ENCODE measurements around the gene STEEP1. TPM values are rescaled to one million over a fixed set of nuclear protein-coding genes. Genes with fewer than 3 reads are reported as not detected.

Gene STEEP1
- total and polyA plus RNA-seq, 9 donors, result 15.5 to 28.6 (median 16.2) TPM

DNA sequence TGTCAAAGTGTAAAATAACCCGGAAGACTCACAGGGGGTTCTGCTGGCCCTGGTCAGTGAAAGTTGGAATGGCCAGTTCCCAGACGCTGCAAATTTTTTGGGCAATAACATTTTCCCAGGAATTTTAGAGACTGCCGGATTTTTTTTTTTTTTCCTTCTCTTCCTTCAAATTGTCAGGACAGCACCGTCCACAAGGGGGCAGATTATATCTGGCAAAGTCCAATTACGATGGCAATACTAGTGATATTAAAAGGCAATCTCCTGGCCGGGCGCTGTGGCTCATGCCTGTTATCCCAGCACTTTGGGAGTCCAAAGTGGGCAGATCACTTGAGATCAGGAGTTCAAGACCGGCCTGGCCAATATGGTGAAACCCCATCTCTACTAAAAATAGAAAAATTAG is 76.5 kb downstream of the STEEP1 start:
- WGBS (ENCODE audit: insufficient coverage), result 30% methylated on average over 6 of the region's 8 CpGs
- no peaks in the 10 kb centered on the region for H3K36me3 ChIP-seq (ENCODE audit: control insufficient read depth, insufficient read depth, low read length)
- H3K4me3 ChIP-seq (ENCODE audit: low read length), result no peak overlapping the region
- no peaks in the 10 kb centered on the region for H3K9me3 ChIP-seq (replicated peaks; ENCODE audit: control insufficient read depth, low read depth, low read length)
- peak; percentile 44 for DNase-seq
- H3K27ac ChIP-seq (ENCODE audit: low read length), result no peak overlapping the region
- no peaks in the 10 kb centered on the region for H3K27me3 ChIP-seq (ENCODE audit: control insufficient read depth, insufficient read depth, low read length)
- no peaks in the 10 kb centered on the region for H3K4me1 ChIP-seq (ENCODE audit: control insufficient read depth, insufficient read depth, low read length)

Other genes with a start within 250 kb of the STEEP1 start
- gene SLC25A43, start 166.1 kb downstream of the STEEP1 start, total RNA-seq, result 7.0 TPM
- 10 to 100 TPM in 1 of 8 donors, 1 to 10 TPM in 7; 3.9 to 11.7 (median 7.8) TPM for gene SLC25A43, start 166.1 kb downstream of the STEEP1 start, polyA plus RNA-seq (ENCODE audit: insufficient read depth in 1 of 8, insufficient read length in 8 of 8, low replicate concordance in 1 of 8)
- 73.8 TPM for gene SLC25A5, start 97.0 kb downstream of the STEEP1 start, total RNA-seq
- 100 to 1,000 TPM; 165 to 190 (median 176) TPM for gene SLC25A5, start 97.0 kb downstream of the STEEP1 start, polyA plus RNA-seq (ENCODE audit: insufficient read depth in 1 of 8, insufficient read length in 8 of 8, low replicate concordance in 1 of 8)
- gene UBE2A, start 9.2 kb upstream of the STEEP1 start, total RNA-seq, result 28.6 TPM
- gene UBE2A, start 9.2 kb upstream of the STEEP1 start, polyA plus RNA-seq (ENCODE audit: insufficient read depth in 1 of 8, insufficient read length in 8 of 8, low replicate concordance in 1 of 8), result 10 to 100 TPM; 48.9 to 69.2 (median 56.9) TPM
- 3.5 TPM for gene NKRF, start 41.0 kb upstream of the STEEP1 start, total RNA-seq
- gene NKRF, start 41.0 kb upstream of the STEEP1 start, polyA plus RNA-seq (ENCODE audit: insufficient read depth in 1 of 8, insufficient read length in 8 of 8, low replicate concordance in 1 of 8), result 1 to 10 TPM; 5.3 to 9.9 (median 6.9) TPM
- 39.0 TPM for gene SEPTIN6, start 127.8 kb upstream of the STEEP1 start, total RNA-seq
- gene SEPTIN6, start 127.8 kb upstream of the STEEP1 start, polyA plus RNA-seq (ENCODE audit: insufficient read depth in 1 of 8, insufficient read length in 8 of 8, low replicate concordance in 1 of 8), result 10 to 100 TPM; 26.5 to 50.0 (median 38.9) TPM
- gene SOWAHD, start 193.2 kb upstream of the STEEP1 start, total RNA-seq, result 0.49 TPM
- gene SOWAHD, start 193.2 kb upstream of the STEEP1 start, polyA plus RNA-seq (ENCODE audit: insufficient read depth in 1 of 8, insufficient read length in 8 of 8, low replicate concordance in 1 of 8), result 1 to 10 TPM in 1 of 8 donors, under 1 TPM in 7; 0.41 to 1.1 (median 0.62) TPM
- 6,022 TPM for gene RPL39, start 226.2 kb upstream of the STEEP1 start, total RNA-seq
- gene RPL39, start 226.2 kb upstream of the STEEP1 start, polyA plus RNA-seq (ENCODE audit: insufficient read depth in 1 of 8, insufficient read length in 8 of 8, low replicate concordance in 1 of 8), result 1,000 to 10,000 TPM; 2,943 to 4,160 (median 3,307) TPM

Data from muscle of leg (tissue), 11 donors.